ENCODE results near the gene CPNE5. TPM values are rescaled to one million over a fixed set of nuclear protein-coding genes. Genes with fewer than 3 reads are reported as not detected.
A peak's percentile ranks its signal among the peaks of the same experiment; 100 is the strongest.

The CPNE5 gene
- total and polyA plus RNA-seq, 2 donors, result 0.57 to 3.4 TPM

DNA sequence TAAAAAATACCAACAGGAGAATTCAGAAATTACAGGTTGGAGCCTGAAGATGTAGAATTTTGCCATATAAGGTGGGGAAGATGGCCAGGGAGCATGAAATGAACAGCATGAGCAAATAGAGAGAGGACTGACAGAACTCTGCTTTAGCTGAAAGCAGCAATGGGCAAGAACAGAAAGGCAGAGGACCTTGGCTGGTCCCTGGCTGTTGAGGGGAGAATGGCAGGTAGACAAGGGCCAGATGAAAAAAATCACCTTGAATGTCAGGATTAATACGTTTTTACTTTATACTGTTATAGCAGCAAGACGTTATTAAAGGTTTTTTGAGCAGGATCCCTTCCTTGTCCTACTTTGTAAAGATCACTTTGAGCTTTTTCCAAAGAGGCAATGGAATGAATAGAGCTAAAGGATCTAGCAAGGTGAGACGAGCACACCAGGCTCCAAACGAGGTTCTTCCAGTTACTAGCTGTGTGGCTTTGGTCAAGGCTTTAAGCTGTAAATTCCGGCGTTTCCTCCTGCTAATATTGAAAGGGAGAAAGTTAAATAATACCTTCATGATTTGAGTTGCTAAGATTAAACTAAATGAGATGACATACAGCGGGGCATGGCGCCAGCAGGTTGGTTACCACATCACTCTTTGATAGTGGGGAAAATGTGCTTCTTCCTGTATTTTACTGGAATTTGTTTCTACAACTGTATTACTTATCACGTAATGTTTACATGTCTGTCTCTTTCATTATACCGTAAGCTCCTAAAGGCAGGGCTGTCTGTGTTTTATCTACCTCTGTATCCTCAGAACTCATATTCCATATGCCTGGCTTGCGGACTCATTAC is 34.6 kb upstream of the CPNE5 start:
- no peak for DNase-seq (ENCODE audit: low read depth in 6 of 9, low spot score in 9 of 9)
- Histone ChIP-seq H3K36me3 (ENCODE audit: control insufficient read depth in 2 of 2, insufficient read depth in 2 of 2, low read length in 1 of 2) (peaks cover 13 to 21% of the 10 kb centered on the region in 2 donors), H3K4me1 (ENCODE audit: control insufficient read depth in 2 of 2, insufficient read depth in 2 of 2, low read length in 2 of 2) (peaks cover 14 to 21% of the 10 kb centered on the region in 2 donors), H3K9me3 (ENCODE audit: control insufficient read depth in 2 of 2, insufficient read depth in 1 of 2, low read length in 1 of 2) (no peaks in the 10 kb centered on the region), H3K27ac (ENCODE audit: low read depth in 1 of 2, low read length in 1 of 2) (peak overlapping the region in 1 of 2 donors; percentile 85), H3K4me3 (ENCODE audit: low read length in 2 of 2) (peak overlapping the region; percentile 68 to 96), H3K27me3 (ENCODE audit: control insufficient read depth in 2 of 2, insufficient read depth in 1 of 2, low read length in 1 of 2) (no peaks in the 10 kb centered on the region)
- WGBS, result 30% methylated on average over 11 of the region's 11 CpGs

- Histone ChIP-seq H3K9me3 (ENCODE audit: control insufficient read depth in 2 of 2, insufficient read depth in 1 of 2, low read length in 1 of 2) (no peaks in the 10 kb centered on the region), H3K27ac (ENCODE audit: low read depth in 1 of 2, low read length in 1 of 2) (no peak overlapping the region), H3K36me3 (ENCODE audit: control insufficient read depth in 2 of 2, insufficient read depth in 2 of 2, low read length in 1 of 2) (peaks cover 17 to 27% of the 10 kb centered on the region in 2 donors), H3K4me3 (ENCODE audit: low read length in 2 of 2) (no peak overlapping the region), H3K4me1 (ENCODE audit: control insufficient read depth in 2 of 2, insufficient read depth in 2 of 2, low read length in 2 of 2) (peaks cover 14 to 21% of the 10 kb centered on the region in 2 donors), H3K27me3 (ENCODE audit: control insufficient read depth in 2 of 2, insufficient read depth in 1 of 2, low read length in 1 of 2) (no peaks in the 10 kb centered on the region)
- WGBS, result 97% methylated on average over 1 of the region's 1 CpG
- DNase-seq (ENCODE audit: low read depth in 6 of 9, low spot score in 9 of 9), result no peak
Measured at GRCh38 chr6:36873115-36873514, 33.9 kb upstream of the CPNE5 start.

- H3K27me3 ChIP-seq (ENCODE audit: control insufficient read depth in 2 of 2, insufficient read depth in 1 of 2, low read length in 1 of 2), result no peaks in the 10 kb centered on the region
- DNase-seq (ENCODE audit: low read depth in 6 of 9, low spot score in 9 of 9), result no peak
- H3K4me1 ChIP-seq (ENCODE audit: control insufficient read depth in 2 of 2, insufficient read depth in 2 of 2, low read length in 2 of 2), result peaks cover 14 to 21% of the 10 kb centered on the region in 2 donors
- H3K4me3 ChIP-seq (ENCODE audit: low read length in 2 of 2), result no peak overlapping the region
- 97% methylated on average over 3 of the region's 3 CpGs for WGBS
- peaks cover 20 to 40% of the 10 kb centered on the region in 2 donors for H3K36me3 ChIP-seq (ENCODE audit: control insufficient read depth in 2 of 2, insufficient read depth in 2 of 2, low read length in 1 of 2)
- no peak overlapping the region for H3K27ac ChIP-seq (ENCODE audit: low read depth in 1 of 2, low read length in 1 of 2)
- H3K9me3 ChIP-seq (ENCODE audit: control insufficient read depth in 2 of 2, insufficient read depth in 1 of 2, low read length in 1 of 2), result no peaks in the 10 kb centered on the region
Measured at GRCh38 chr6:36871686-36872085, 32.4 kb upstream of the CPNE5 start.

DNA sequence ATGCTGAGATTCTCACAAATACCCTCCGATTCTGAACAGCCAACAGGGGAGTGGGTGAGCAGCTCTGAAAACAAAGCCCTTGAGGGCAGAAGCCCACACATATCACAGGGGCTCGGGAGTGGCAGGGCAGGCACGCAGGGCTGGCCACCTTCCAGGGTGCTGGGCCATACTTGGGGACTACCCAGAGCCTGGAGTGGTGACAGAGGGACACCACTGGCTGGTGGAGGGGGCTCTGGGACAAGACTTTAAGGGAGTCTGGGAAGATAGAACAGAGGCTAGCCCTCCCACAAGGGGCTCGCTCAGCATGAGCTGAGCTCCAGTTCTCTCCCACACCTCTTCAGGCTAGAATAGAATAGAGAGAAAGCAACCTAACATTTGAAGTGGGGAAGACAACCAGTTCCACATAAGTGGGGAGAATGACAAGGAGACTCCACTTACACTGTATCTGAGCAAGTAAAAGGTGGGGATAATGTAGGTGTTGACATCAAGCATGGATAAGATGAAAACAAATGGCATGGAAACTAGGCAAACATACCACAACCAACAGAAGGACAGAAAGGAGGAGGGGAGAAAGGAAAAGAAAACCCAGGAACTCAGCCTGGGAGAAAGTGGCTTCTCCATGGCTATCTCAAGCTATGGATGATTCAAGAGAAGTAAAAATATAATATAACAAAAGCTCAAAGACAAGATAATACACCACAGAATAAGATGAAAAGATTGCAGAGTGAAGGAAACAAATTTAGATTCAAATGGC is 28.4 kb upstream of the CPNE5 start:
- Histone ChIP-seq H3K9me3 (ENCODE audit: control insufficient read depth in 2 of 2, insufficient read depth in 1 of 2, low read length in 1 of 2) (no peaks in the 10 kb centered on the region), H3K4me3 (ENCODE audit: low read length in 2 of 2) (no peak overlapping the region), H3K27ac (ENCODE audit: low read depth in 1 of 2, low read length in 1 of 2) (no peak overlapping the region), H3K27me3 (ENCODE audit: control insufficient read depth in 2 of 2, insufficient read depth in 1 of 2, low read length in 1 of 2) (no peaks in the 10 kb centered on the region), H3K4me1 (ENCODE audit: control insufficient read depth in 2 of 2, insufficient read depth in 2 of 2, low read length in 2 of 2) (peaks cover 0 to 6% of the 10 kb centered on the region in 2 donors), H3K36me3 (ENCODE audit: control insufficient read depth in 2 of 2, insufficient read depth in 2 of 2, low read length in 1 of 2) (peaks cover 29 to 72% of the 10 kb centered on the region in 2 donors)
- WGBS, result 97% methylated on average over 4 of the region's 4 CpGs
- DNase-seq (ENCODE audit: low read depth in 6 of 9, low spot score in 9 of 9), result no peak

DNA sequence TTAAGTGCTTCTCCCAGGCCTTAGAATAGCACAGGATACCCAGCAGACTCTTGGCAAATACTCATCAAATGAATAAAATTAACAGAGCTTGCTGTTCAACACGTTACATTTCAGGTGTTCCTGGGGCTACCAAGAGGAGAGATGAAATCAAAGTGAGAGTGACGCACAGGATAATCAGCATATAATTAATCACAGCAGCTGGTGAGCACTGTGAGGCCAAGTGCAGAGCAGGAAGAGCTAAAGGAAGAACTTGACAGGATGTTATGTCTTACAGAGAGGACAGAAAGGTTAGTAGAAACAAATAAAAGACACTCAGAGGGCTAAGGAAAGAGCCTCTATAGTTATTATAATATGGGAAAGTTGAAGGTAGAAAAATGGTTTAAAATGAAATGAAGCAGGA is 26.6 kb upstream of the CPNE5 start:
- no peak for DNase-seq (ENCODE audit: low read depth in 6 of 9, low spot score in 9 of 9)
- WGBS, result 94% methylated on average over 2 of the region's 2 CpGs
- no peak overlapping the region for H3K27ac ChIP-seq (ENCODE audit: low read depth in 1 of 2, low read length in 1 of 2)
- peaks cover 35 to 80% of the 10 kb centered on the region in 2 donors for H3K36me3 ChIP-seq (ENCODE audit: control insufficient read depth in 2 of 2, insufficient read depth in 2 of 2, low read length in 1 of 2)
- H3K4me3 ChIP-seq (ENCODE audit: low read length in 2 of 2), result no peak overlapping the region
- H3K9me3 ChIP-seq (ENCODE audit: control insufficient read depth in 2 of 2, insufficient read depth in 1 of 2, low read length in 1 of 2), result no peaks in the 10 kb centered on the region
- H3K4me1 ChIP-seq (ENCODE audit: control insufficient read depth in 2 of 2, insufficient read depth in 2 of 2, low read length in 2 of 2), result peaks cover 0 to 2% of the 10 kb centered on the region in 2 donors
- H3K27me3 ChIP-seq (ENCODE audit: control insufficient read depth in 2 of 2, insufficient read depth in 1 of 2, low read length in 1 of 2), result no peaks in the 10 kb centered on the region

DNA sequence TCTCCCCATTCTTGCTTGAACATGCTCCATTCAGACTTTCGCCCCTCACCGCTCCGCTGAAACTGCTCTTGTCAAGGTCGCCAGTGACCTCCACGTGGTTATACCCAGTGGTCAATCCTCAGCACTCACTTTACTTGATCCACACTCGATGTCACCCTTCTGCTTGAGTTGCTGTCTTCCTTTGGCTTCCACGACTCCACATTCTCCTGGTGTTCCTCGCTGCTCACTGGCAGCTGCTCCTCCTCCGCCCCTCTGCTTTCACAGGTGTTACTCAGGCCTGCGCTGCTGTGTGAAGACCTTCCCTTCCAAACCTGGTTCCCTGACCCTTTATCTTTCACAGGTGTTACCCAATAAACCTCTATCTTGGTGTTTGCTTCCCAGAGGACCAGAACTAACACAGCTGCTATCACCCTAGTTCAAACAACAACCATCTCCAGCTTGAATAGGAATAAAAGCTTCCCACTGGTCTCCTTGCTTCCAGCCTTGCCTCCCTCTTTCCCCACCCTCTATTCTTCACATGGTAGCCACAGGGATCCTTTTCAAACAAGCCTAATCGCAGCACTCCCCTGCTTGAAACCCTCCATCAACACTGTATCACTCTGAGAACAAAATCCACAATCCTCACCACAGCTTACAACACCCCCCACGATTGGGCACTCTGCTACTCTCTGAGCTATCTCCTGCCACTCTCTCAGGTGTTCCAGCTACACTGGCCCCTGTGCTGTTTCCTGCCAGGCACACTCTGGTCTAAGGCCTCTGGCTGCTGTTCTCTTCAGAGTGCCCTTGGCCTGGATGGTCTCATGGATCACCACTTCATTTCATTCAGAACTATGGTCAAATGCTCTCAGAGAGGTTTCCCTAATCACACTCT is 24.7 kb upstream of the CPNE5 start:
- Histone ChIP-seq H3K27me3 (ENCODE audit: control insufficient read depth in 2 of 2, insufficient read depth in 1 of 2, low read length in 1 of 2) (no peaks in the 10 kb centered on the region), H3K4me3 (ENCODE audit: low read length in 2 of 2) (no peak overlapping the region), H3K27ac (ENCODE audit: low read depth in 1 of 2, low read length in 1 of 2) (no peak overlapping the region), H3K36me3 (ENCODE audit: control insufficient read depth in 2 of 2, insufficient read depth in 2 of 2, low read length in 1 of 2) (peaks cover 25 to 70% of the 10 kb centered on the region in 2 donors), H3K4me1 (ENCODE audit: control insufficient read depth in 2 of 2, insufficient read depth in 2 of 2, low read length in 2 of 2) (peaks cover 0 to 2% of the 10 kb centered on the region in 2 donors), H3K9me3 (ENCODE audit: control insufficient read depth in 2 of 2, insufficient read depth in 1 of 2, low read length in 1 of 2) (no peaks in the 10 kb centered on the region)
- WGBS, result 96% methylated on average over 12 of the region's 12 CpGs
- no peak for DNase-seq (ENCODE audit: low read depth in 6 of 9, low spot score in 9 of 9)

DNA sequence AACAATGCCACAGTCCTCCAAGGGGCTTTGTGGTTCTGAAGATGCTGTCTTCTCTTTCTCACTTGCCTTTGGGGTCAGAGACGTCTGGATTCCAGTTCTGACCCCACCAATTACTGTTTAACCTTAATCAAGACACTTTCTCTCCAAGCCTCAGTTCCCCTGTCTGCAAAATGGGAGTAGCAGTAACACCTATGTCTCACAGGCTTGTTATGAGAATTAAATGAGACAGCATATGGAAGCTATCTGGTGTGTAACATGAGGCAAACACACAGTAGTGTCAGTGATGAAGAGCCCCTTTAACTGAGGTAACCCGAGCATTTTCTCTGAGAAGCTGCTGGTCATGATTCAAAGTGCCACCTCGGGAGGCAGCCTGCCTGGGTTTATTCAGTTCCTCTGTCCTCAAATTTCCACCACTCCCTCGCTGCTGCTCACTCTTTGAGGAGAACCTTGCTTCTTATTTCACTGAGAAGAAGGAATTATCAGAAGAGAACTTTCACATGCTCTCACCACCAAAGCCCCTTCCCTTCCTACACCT is 23.7 kb upstream of the CPNE5 start:
- H3K9me3 ChIP-seq (ENCODE audit: control insufficient read depth in 2 of 2, insufficient read depth in 1 of 2, low read length in 1 of 2), result no peaks in the 10 kb centered on the region
- peaks cover 0 to 2% of the 10 kb centered on the region in 2 donors for H3K4me1 ChIP-seq (ENCODE audit: control insufficient read depth in 2 of 2, insufficient read depth in 2 of 2, low read length in 2 of 2)
- peaks cover 21 to 71% of the 10 kb centered on the region in 2 donors for H3K36me3 ChIP-seq (ENCODE audit: control insufficient read depth in 2 of 2, insufficient read depth in 2 of 2, low read length in 1 of 2)
- no peak overlapping the region for H3K4me3 ChIP-seq (ENCODE audit: low read length in 2 of 2)
- no peak for DNase-seq (ENCODE audit: low read depth in 6 of 9, low spot score in 9 of 9)
- H3K27me3 ChIP-seq (ENCODE audit: control insufficient read depth in 2 of 2, insufficient read depth in 1 of 2, low read length in 1 of 2), result no peaks in the 10 kb centered on the region
- 95% methylated on average over 4 of the region's 4 CpGs for WGBS
- H3K27ac ChIP-seq (ENCODE audit: low read depth in 1 of 2, low read length in 1 of 2), result no peak overlapping the region

DNA sequence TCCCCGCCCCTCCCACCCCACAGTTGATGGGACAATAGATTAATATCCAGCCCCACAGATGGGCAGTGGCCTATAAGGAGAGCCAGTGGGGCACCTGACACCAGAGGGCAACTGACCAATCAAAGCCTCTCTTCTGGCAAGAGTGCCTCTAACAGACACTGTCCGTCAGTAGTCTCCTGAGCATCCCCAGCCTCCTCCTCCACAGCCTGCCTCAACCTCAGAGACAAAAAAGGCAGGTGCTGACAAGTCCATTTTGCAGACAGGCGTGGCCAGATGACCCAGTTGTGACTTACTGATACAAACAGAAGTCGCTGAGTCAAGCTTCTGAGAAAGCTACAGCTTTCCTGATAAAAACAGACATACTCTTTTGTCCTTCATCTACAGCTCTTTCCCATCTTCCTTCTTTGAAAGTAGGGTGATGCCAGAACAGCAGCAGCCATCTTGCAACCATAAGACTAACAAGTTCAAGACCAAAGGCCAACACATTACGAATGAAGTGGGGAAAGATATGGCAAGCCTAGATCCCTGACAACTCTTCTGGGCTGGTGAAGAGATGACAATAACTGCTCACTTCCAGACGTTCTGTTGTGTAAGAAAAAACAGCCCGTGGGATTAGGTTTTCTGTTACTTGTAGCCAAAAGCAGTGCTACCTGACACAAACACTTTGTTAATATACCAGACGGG is 23.1 kb upstream of the CPNE5 start:
- Histone ChIP-seq H3K27ac (ENCODE audit: low read depth in 1 of 2, low read length in 1 of 2) (no peak overlapping the region), H3K9me3 (ENCODE audit: control insufficient read depth in 2 of 2, insufficient read depth in 1 of 2, low read length in 1 of 2) (no peaks in the 10 kb centered on the region), H3K4me3 (ENCODE audit: low read length in 2 of 2) (no peak overlapping the region), H3K27me3 (ENCODE audit: control insufficient read depth in 2 of 2, insufficient read depth in 1 of 2, low read length in 1 of 2) (no peaks in the 10 kb centered on the region), H3K36me3 (ENCODE audit: control insufficient read depth in 2 of 2, insufficient read depth in 2 of 2, low read length in 1 of 2) (peaks cover 23 to 69% of the 10 kb centered on the region in 2 donors), H3K4me1 (ENCODE audit: control insufficient read depth in 2 of 2, insufficient read depth in 2 of 2, low read length in 2 of 2) (peaks cover 0 to 2% of the 10 kb centered on the region in 2 donors)
- no peak for DNase-seq (ENCODE audit: low read depth in 6 of 9, low spot score in 9 of 9)
- 95% methylated on average over 8 of the region's 8 CpGs for WGBS

All from thymus (tissue), 11 donors.